ENCODE measurements around the gene POP4.

Gene POP4

GRCh38 chr19:29576761-29577648 lies 29.1 kb upstream of the POP4 start:
- in situ Hi-C loops (cut with HindIII; ENCODE audit: low sequenced_read_pairs) = no loop called here

- in situ Hi-C loops (cut with HindIII; ENCODE audit: low sequenced_read_pairs) = no loop called here
Observed at GRCh38 chr19:29577649-29577963, 28.5 kb upstream of the POP4 start.

GRCh38 chr19:29578349-29578748 lies 27.7 kb upstream of the POP4 start:
- in situ Hi-C loops (cut with HindIII; ENCODE audit: low sequenced_read_pairs) = no loop called here

GRCh38 chr19:29579308-29579910 lies 26.7 kb upstream of the POP4 start:
- in situ Hi-C loops (cut with HindIII; ENCODE audit: low sequenced_read_pairs) = no loop called here

- in situ Hi-C loops (cut with HindIII; ENCODE audit: low sequenced_read_pairs) = no loop called here
Observed at GRCh38 chr19:29581398-29581797, 24.7 kb upstream of the POP4 start.

GRCh38 chr19:29583196-29583999 lies 22.7 kb upstream of the POP4 start:
- in situ Hi-C loops (cut with HindIII; ENCODE audit: low sequenced_read_pairs) = no loop called here

GRCh38 chr19:29586401-29586800 lies 19.7 kb upstream of the POP4 start:
- in situ Hi-C loops (cut with HindIII; ENCODE audit: low sequenced_read_pairs) = no loop called here

- in situ Hi-C loops (cut with HindIII; ENCODE audit: low sequenced_read_pairs) = no loop called here
Observed at GRCh38 chr19:29587059-29587458, 19.0 kb upstream of the POP4 start.

GRCh38 chr19:29587518-29587986 lies 18.5 kb upstream of the POP4 start:
- in situ Hi-C loops (cut with HindIII; ENCODE audit: low sequenced_read_pairs) = no loop called here

- in situ Hi-C loops (cut with HindIII; ENCODE audit: low sequenced_read_pairs) = no loop called here
Observed at GRCh38 chr19:29588095-29588494, 18.0 kb upstream of the POP4 start.

GRCh38 chr19:29590278-29590677 lies 15.8 kb upstream of the POP4 start:
- in situ Hi-C loops (cut with HindIII; ENCODE audit: low sequenced_read_pairs) = no loop called here

GRCh38 chr19:29591670-29592069 lies 14.4 kb upstream of the POP4 start:
- in situ Hi-C loops (cut with HindIII; ENCODE audit: low sequenced_read_pairs) = no loop called here

- in situ Hi-C loops (cut with HindIII; ENCODE audit: low sequenced_read_pairs) = no loop called here
Observed at GRCh38 chr19:29593869-29594268, 12.2 kb upstream of the POP4 start.

- in situ Hi-C loops (cut with HindIII; ENCODE audit: low sequenced_read_pairs) = no loop called here
Observed at GRCh38 chr19:29596080-29596727, 9.9 kb upstream of the POP4 start.

- in situ Hi-C loops (cut with HindIII; ENCODE audit: low sequenced_read_pairs) = no loop called here
Observed at GRCh38 chr19:29596885-29597525, 9.1 kb upstream of the POP4 start.

- in situ Hi-C loops (cut with HindIII; ENCODE audit: low sequenced_read_pairs) = no loop called here
Observed at GRCh38 chr19:29598036-29598435, 8.0 kb upstream of the POP4 start.

GRCh38 chr19:29598496-29598895 lies 7.6 kb upstream of the POP4 start:
- in situ Hi-C loops (cut with HindIII; ENCODE audit: low sequenced_read_pairs) = no loop called here

- in situ Hi-C loops (cut with HindIII; ENCODE audit: low sequenced_read_pairs) = no loop called here
Observed at GRCh38 chr19:29603308-29603707, 2.8 kb upstream of the POP4 start.

GRCh38 chr19:29606420-29606747 lies 301 bp downstream of the POP4 start:
- in situ Hi-C loops (cut with HindIII; ENCODE audit: low sequenced_read_pairs) = no loop called here

GRCh38 chr19:29609636-29610035 lies 3.6 kb downstream of the POP4 start:
- in situ Hi-C loops (cut with HindIII; ENCODE audit: low sequenced_read_pairs) = loop anchor here (10.0 kb wide), 1 partner anchor 105 kb away; the partner anchor contains the start of gene C19orf12

- in situ Hi-C loops (cut with HindIII; ENCODE audit: low sequenced_read_pairs) = loop anchor here (10.0 kb wide), 1 partner anchor 105 kb away; the partner anchor contains the start of gene C19orf12
Observed at GRCh38 chr19:29610213-29610573, 4.1 kb downstream of the POP4 start.
